ENCODE measurements around the gene THBS2.

GRCh38 chr6:169271158-169271876 lies 17.7 kb upstream of the THBS2 start:
- TF ChIP-seq EZH2 (IDR thresholded peaks at IDR 0.05) (no peak), CTCF (IDR thresholded peaks at IDR 0.05 in 2 of 3, conservative IDR thresholded peaks at IDR 0.05 in 1 of 3; ENCODE audit: borderline replicate concordance in 1 of 3, insufficient read depth in 1 of 3, low read depth in 2 of 3, low read length in 2 of 3) (no peak), POLR2A (IDR thresholded peaks at IDR 0.05; ENCODE audit: borderline replicate concordance, extremely low read depth, insufficient read depth, insufficient read length) (no peak), FOSL1 (IDR thresholded peaks at IDR 0.05; ENCODE audit: low read depth) (no peak), YY1 (IDR thresholded peaks at IDR 0.05; ENCODE audit: extremely low read depth, insufficient replicate concordance, low read depth, low read length) (no peak)

Measured in HCT116 (cell line).